ENCODE measurements around the gene DENND6B. TPM values are rescaled to one million over a fixed set of nuclear protein-coding genes. Genes with fewer than 3 reads are reported as not detected.
A peak's percentile ranks its signal among the peaks of the same experiment; 100 is the strongest.

DENND6B gene
- total and polyA plus RNA-seq, 2 donors (not counting 3 experiments of a cell fraction or from before 2014, with no cell fraction given): 4.1 to 5.9 TPM

GRCh38 chr22:50314455-50315288 lies 12.1 kb downstream of the DENND6B start:
- ChIA-PET CTCF (interaction anchor here (0.6 kb wide), 1 partner anchor 15 kb away, joined by 3 read pairs; no protein-coding TSS in a partner anchor), POLR2A (no interaction called here)
- H3K4me2 ChIP-seq (ENCODE audit: insufficient read depth, low read length): no peak overlapping the region
- no peak for DNase-seq (ENCODE audit: low read depth, low spot score)
- dilution Hi-C loops (cut with MboI; ENCODE audit: extremely low pct_ligation_motif_present, low sequenced_read_pairs) (no loop called here), intact Hi-C loops (cut with micrococcal nuclease) (no loop called here)
- no peaks in the 10 kb centered on the region for H3K27me3 ChIP-seq (ENCODE audit: control insufficient read depth in 2 of 2, insufficient read depth in 2 of 2, low read length in 2 of 2)
- no peak overlapping the region for H3K9ac ChIP-seq (replicated peaks; ENCODE audit: extremely low read depth, insufficient read depth, low read length)
- no peak overlapping the region for H2AFZ ChIP-seq (ENCODE audit: low read depth, low read length)
- H3K4me3 ChIP-seq (replicated peaks in 1 of 3; ENCODE audit: insufficient read depth in 1 of 3, low read depth in 1 of 3, low read length in 3 of 3): no peak overlapping the region
- no peaks in the 10 kb centered on the region for H4K20me1 ChIP-seq (replicated peaks; ENCODE audit: control insufficient read depth, extremely low read depth, insufficient read depth, low read length)
- no peak overlapping the region for H3K27ac ChIP-seq (ENCODE audit: insufficient read depth, low read depth, low read length)
- H3K4me1 ChIP-seq (ENCODE audit: control insufficient read depth, extremely low read depth, insufficient read depth, low read length): peaks cover 9% of the 10 kb centered on the region
- H3K9me3 ChIP-seq (replicated peaks; ENCODE audit: control insufficient read depth, insufficient read depth, low read length): no peaks in the 10 kb centered on the region
- no TSS peak for BruUV-seq (replicated peaks)
- no peaks in the 10 kb centered on the region for H3K9me1 ChIP-seq (replicated peaks; ENCODE audit: control insufficient read depth, extremely low read depth, insufficient read depth, low read length)
- TF ChIP-seq POLR2AphosphoS5 (IDR thresholded peaks at IDR 0.05; ENCODE audit: insufficient read depth, low read depth, low read length): peak; percentile 51
- TF ChIP-seq CTCF (IDR thresholded peaks at IDR 0.05; ENCODE audit: extremely low read depth in 1 of 2, insufficient read depth in 1 of 2, low read depth in 1 of 2, low read length in 2 of 2): no peak
- no peak for TF ChIP-seq MAX (IDR thresholded peaks at IDR 0.05; ENCODE audit: insufficient read depth, insufficient read length)
- H3K79me2 ChIP-seq (ENCODE audit: control insufficient read depth, insufficient read depth, low read length): no peaks in the 10 kb centered on the region
- FAIRE-seq: peak; percentile 56
- no peaks in the 10 kb centered on the region for H3K36me3 ChIP-seq (ENCODE audit: control insufficient read depth in 2 of 2, extremely low read depth in 1 of 2, insufficient read depth in 2 of 2, low read length in 2 of 2)

- Histone ChIP-seq H4K20me1 (replicated peaks; ENCODE audit: control insufficient read depth, extremely low read depth, insufficient read depth, low read length) (no peaks in the 10 kb centered on the region), H3K79me2 (ENCODE audit: control insufficient read depth, insufficient read depth, low read length) (no peaks in the 10 kb centered on the region), H3K4me2 (ENCODE audit: insufficient read depth, low read length) (no peak overlapping the region), H3K36me3 (ENCODE audit: control insufficient read depth in 2 of 2, extremely low read depth in 1 of 2, insufficient read depth in 2 of 2, low read length in 2 of 2) (no peaks in the 10 kb centered on the region), H3K9me3 (replicated peaks; ENCODE audit: control insufficient read depth, insufficient read depth, low read length) (no peaks in the 10 kb centered on the region), H3K4me3 (replicated peaks in 1 of 3; ENCODE audit: insufficient read depth in 1 of 3, low read depth in 1 of 3, low read length in 3 of 3) (no peak overlapping the region), H3K27me3 (ENCODE audit: control insufficient read depth in 2 of 2, insufficient read depth in 2 of 2, low read length in 2 of 2) (no peaks in the 10 kb centered on the region), H3K4me1 (ENCODE audit: control insufficient read depth, extremely low read depth, insufficient read depth, low read length) (peaks cover 9% of the 10 kb centered on the region), H3K9me1 (replicated peaks; ENCODE audit: control insufficient read depth, extremely low read depth, insufficient read depth, low read length) (no peaks in the 10 kb centered on the region), H3K27ac (ENCODE audit: insufficient read depth, low read depth, low read length) (no peak overlapping the region), H2AFZ (ENCODE audit: low read depth, low read length) (no peak overlapping the region), H3K9ac (replicated peaks; ENCODE audit: extremely low read depth, insufficient read depth, low read length) (no peak overlapping the region)
- DNase-seq (ENCODE audit: low read depth, low spot score) (no peak), FAIRE-seq (no peak)
- TF ChIP-seq CTCF (IDR thresholded peaks at IDR 0.05; ENCODE audit: extremely low read depth in 1 of 2, insufficient read depth in 1 of 2, low read depth in 1 of 2, low read length in 2 of 2) (no peak), POLR2AphosphoS5 (IDR thresholded peaks at IDR 0.05; ENCODE audit: insufficient read depth, low read depth, low read length) (no peak), EZH2 (IDR thresholded peaks at IDR 0.05; ENCODE audit: borderline replicate concordance, low read depth, low read length, severe bottlenecking) (no peak), JUN (IDR thresholded peaks at IDR 0.05; ENCODE audit: borderline replicate concordance, insufficient read depth, insufficient read length, low read depth) (no peak), POLR2A (IDR thresholded peaks at IDR 0.05; ENCODE audit: low read depth, low read length) (no peak), FOS (IDR thresholded peaks at IDR 0.05; ENCODE audit: borderline replicate concordance, insufficient read depth, low read length) (no peak), MAX (IDR thresholded peaks at IDR 0.05; ENCODE audit: insufficient read depth, insufficient read length) (no peak), MYC (IDR thresholded peaks at IDR 0.05; ENCODE audit: low read depth, low read length) (no peak), GATA2 (IDR thresholded peaks at IDR 0.05; ENCODE audit: insufficient read depth, insufficient read length, low read depth, low read length) (no peak)
- dilution Hi-C loops (cut with MboI; ENCODE audit: extremely low pct_ligation_motif_present, low sequenced_read_pairs): no loop called here
- ChIA-PET POLR2A (no interaction called here), CTCF (no interaction called here)
- intact Hi-C loops (cut with micrococcal nuclease): no loop called here
- no TSS peak for BruUV-seq (replicated peaks)
These were observed 12.7 kb downstream of the DENND6B start for GRCh38 chr22:50314081-50314454.

All from endothelial cell of umbilical vein (primary cell).